GM12874 (cell line): ENCODE data around the gene NOP14.

Source experiments
- TF ChIP-seq, protein P1 (sequence below): IDR thresholded peaks from 2 replicates; pipeline ENCODE4 v1.5.1; 2011; ENCODE audit warnings: low read depth, mild to moderate bottlenecking, control low read depth, low read length, moderate library complexity; ENCODE audit not compliant: insufficient read depth

Gene NOP14

GRCh38 chr4:2968381-2968780 is 5.2 kb upstream of the NOP14 start:
- TF ChIP-seq, protein P1, sequence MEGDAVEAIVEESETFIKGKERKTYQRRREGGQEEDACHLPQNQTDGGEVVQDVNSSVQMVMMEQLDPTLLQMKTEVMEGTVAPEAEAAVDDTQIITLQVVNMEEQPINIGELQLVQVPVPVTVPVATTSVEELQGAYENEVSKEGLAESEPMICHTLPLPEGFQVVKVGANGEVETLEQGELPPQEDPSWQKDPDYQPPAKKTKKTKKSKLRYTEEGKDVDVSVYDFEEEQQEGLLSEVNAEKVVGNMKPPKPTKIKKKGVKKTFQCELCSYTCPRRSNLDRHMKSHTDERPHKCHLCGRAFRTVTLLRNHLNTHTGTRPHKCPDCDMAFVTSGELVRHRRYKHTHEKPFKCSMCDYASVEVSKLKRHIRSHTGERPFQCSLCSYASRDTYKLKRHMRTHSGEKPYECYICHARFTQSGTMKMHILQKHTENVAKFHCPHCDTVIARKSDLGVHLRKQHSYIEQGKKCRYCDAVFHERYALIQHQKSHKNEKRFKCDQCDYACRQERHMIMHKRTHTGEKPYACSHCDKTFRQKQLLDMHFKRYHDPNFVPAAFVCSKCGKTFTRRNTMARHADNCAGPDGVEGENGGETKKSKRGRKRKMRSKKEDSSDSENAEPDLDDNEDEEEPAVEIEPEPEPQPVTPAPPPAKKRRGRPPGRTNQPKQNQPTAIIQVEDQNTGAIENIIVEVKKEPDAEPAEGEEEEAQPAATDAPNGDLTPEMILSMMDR = no peak

DNA sequence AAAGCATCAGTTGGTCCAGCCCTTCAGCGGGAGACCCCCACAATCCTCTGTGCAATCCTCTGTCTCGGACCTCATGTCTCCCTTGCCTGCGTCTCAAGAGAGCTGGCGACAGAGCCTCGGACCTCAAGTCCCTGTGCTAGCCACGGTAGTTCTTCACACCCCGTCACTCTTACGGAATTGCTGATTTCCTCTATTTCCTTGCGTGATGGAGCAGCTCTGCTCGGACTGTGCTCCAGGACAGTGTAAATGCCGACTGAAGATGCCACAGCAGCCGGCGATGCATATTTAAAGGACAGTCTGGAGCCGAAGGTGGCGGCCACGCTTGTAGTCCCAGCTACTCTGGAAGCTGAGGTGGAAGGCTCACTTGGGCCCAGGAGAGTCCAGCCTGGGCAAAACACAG is 2.1 kb upstream of the NOP14 start:
- TF ChIP-seq, protein P1 = no peak

- TF ChIP-seq, protein P1 = no peak
Measured at GRCh38 chr4:2964706-2965258, 1.6 kb upstream of the NOP14 start.

- TF ChIP-seq, protein P1 = no peak
Measured at GRCh38 chr4:2963966-2964471, 813 bp upstream of the NOP14 start.

DNA sequence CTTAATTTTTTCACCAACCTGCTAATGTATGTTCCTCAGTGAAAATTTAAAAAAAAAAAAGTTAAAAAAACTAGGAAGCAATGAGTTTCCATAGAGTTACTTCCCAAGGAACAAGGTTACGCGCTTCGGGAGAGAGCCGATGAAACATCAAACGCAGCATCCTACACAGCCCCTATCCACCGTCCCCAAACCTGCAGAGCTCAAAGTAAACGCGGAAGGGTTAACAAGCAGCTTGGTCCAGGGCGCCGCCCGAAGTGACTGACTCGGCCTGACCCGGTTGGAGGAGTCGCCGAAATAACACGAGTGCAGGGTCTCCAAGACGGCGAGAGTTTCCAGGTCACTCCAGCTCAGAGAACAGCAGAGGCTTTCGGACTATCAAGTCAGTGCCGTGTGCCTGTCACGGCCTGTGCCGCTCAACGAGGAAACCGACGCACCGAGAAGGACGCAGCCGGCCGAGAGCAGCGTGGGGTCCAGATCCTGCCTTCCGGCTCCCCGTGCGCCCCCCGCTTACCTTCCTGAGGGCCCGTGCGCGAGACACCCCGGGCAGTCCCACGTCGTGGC is 512 bp downstream of the NOP14 start:
- TF ChIP-seq, protein P1 = no peak

DNA sequence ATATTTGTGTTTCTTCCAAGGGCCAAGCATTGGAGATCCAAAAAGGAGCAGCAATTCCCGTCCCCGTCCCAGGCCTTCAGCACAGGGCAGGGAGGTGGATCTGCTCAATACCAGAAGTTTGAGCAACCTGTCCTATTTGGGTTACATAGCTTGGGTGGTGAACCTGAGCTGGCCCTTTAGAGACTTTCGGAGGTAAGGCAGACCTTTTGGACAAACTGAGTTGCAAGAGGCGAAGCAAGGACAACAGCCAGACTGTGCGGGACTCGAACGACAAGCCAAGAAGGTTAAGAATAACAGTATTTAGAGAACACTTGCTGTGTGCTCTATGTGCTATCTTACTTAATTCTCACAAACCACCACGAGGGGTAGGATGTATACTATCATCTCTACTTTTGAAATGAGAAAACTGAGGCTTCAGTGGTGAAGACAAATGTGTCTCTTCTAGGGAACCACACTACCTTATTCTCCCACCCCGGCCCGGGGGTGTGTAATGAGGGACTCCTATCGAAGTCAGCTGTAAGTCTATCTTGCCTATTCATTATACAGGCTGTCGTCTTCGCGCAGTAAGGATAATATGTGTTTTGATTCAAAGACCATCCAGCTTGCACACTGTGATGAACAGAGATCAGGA is 1.3 kb downstream of the NOP14 start:
- TF ChIP-seq, protein P1 = 0 out of 2 replicates have a peak, but pooled peaks have one; percentile 2

DNA sequence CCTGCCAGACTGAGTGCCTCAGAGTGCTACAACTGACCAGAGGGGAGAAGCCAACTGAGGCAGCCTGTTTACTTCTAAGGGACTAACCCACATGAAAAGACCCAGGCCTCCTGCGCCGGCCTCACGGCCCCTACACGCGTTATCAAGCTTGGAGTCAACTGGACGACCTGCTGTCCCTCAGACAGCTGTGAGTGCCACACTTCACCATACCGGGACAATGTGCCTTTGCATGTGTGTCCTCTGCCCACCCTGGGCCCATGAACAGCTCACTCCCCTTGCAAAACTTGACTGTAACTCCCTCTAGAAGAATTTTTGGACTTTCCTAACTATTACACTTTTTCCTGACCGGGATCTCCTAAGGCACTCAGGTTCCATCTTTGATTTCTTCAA is 1.8 kb downstream of the NOP14 start:
- TF ChIP-seq, protein P1 = no peak
